Astrocyte of the hippocampus (primary cell): Measurements from ENCODE around the gene DCN.

Experiments used
- DNase-seq: peaks from one replicate; pipeline ENCODE4 v3.0.0; 2011; ENCODE audit warnings: low read depth, low spot score

Gene DCN

GRCh38 chr12:91186156-91186555 is 3.5 kb upstream of the DCN start:
- DNase-seq = no peak

- DNase-seq = no peak
These were observed 2.8 kb upstream of the DCN start for GRCh38 chr12:91185421-91185820.

GRCh38 chr12:91183551-91183950 is 934 bp upstream of the DCN start:
- no peak for DNase-seq

GRCh38 chr12:91180582-91181395 is 1.8 kb downstream of the DCN start:
- peak; percentile 70 for DNase-seq

GRCh38 chr12:91179966-91180561 is 2.6 kb downstream of the DCN start:
- no peak for DNase-seq

GRCh38 chr12:91179315-91179714 is 3.3 kb downstream of the DCN start:
- DNase-seq = no peak

GRCh38 chr12:91178781-91179180 is 3.8 kb downstream of the DCN start:
- DNase-seq = no peak

GRCh38 chr12:91178139-91178561 is 4.5 kb downstream of the DCN start:
- peak; percentile 40 for DNase-seq

- DNase-seq = no peak
These were observed 5.2 kb downstream of the DCN start for GRCh38 chr12:91177381-91177780.

- DNase-seq = no peak
These were observed 5.7 kb downstream of the DCN start for GRCh38 chr12:91176915-91177314.

GRCh38 chr12:91176358-91176757 is 6.3 kb downstream of the DCN start:
- DNase-seq = no peak

GRCh38 chr12:91173124-91173523 is 9.5 kb downstream of the DCN start:
- DNase-seq = no peak

- no peak for DNase-seq
These were observed 10.5 kb downstream of the DCN start for GRCh38 chr12:91172096-91172495.

GRCh38 chr12:91171476-91171875 is 11.1 kb downstream of the DCN start:
- DNase-seq = no peak

- no peak for DNase-seq
These were observed 19.5 kb downstream of the DCN start for GRCh38 chr12:91163116-91163515.

GRCh38 chr12:91161009-91161408 is 21.6 kb downstream of the DCN start:
- no peak for DNase-seq

GRCh38 chr12:91155990-91156389 is 26.6 kb downstream of the DCN start:
- DNase-seq = peak; percentile 38

- no peak for DNase-seq
These were observed 28.5 kb downstream of the DCN start for GRCh38 chr12:91154131-91154530.

GRCh38 chr12:91144053-91144452 is 38.6 kb downstream of the DCN start:
- DNase-seq = no peak

GRCh38 chr12:91143206-91143605 is 39.4 kb downstream of the DCN start:
- peak; percentile 37 for DNase-seq

- DNase-seq = no peak
These were observed 40.4 kb downstream of the DCN start for GRCh38 chr12:91142221-91142631.

GRCh38 chr12:91140026-91140931 is 42.3 kb downstream of the DCN start:
- DNase-seq = peak; percentile 71
